HepG2 (cell line): ENCODE results near the gene IRF1. TPM values are rescaled to one million over a fixed set of nuclear protein-coding genes. Genes with fewer than 3 reads are reported as not detected.

ENCODE experiments used
- CEBPB ChIP-seq: IDR thresholded peaks from 2 replicates; pipeline ENCODE4 v1.6.1; 2011; ENCODE audit warnings: low read depth, low read length, improper control_type of control experiment, borderline replicate concordance
- DNMT1 ChIP-seq: sonication (generic); formaldehyde crosslinking; IDR thresholded peaks from 2 replicates; pipeline ENCODE4 v1.5.1; 2020; ENCODE audit warnings: mild to moderate bottlenecking, missing genetic modification reagents
- EEA1 ChIP-seq: sonication (generic); formaldehyde crosslinking; IDR thresholded peaks from 2 replicates; pipeline ENCODE4 v1.5.1; 2020; ENCODE audit warnings: mild to moderate bottlenecking, missing genetic modification reagents, borderline replicate concordance
- GFI1 ChIP-seq: sonication (generic); formaldehyde crosslinking; IDR thresholded peaks from 2 replicates; pipeline ENCODE4 v1.5.0; 2020; ENCODE audit warnings: missing genetic modification reagents, mild to moderate bottlenecking, borderline replicate concordance
- HIVEP1 ChIP-seq: sonication (generic); formaldehyde crosslinking; IDR thresholded peaks from 2 replicates; pipeline ENCODE4 v1.4.0; 2020; ENCODE audit warnings: mild to moderate bottlenecking, missing genetic modification reagents
- HMG20B ChIP-seq: conservative IDR thresholded peaks from 2 replicates; pipeline ENCODE4 v1.6.1; 2016; ENCODE audit warnings: missing genetic modification reagents, missing compliant biosample characterization
- JARID2 ChIP-seq: sonication (generic); formaldehyde crosslinking; IDR thresholded peaks from 2 replicates; pipeline ENCODE4 v1.8.1; 2023; ENCODE audit warnings: missing genetic modification reagents, inconsistent platforms; ENCODE audit not compliant: insufficient replicate concordance
- MAFF ChIP-seq: IDR thresholded peaks from 2 replicates; pipeline ENCODE4 v1.6.1; 2011; ENCODE audit warnings: low read depth, low read length, improper control_type of control experiment
- MAFK ChIP-seq, 2 experiments: IDR thresholded peaks in 1 of 2; conservative IDR thresholded peaks in 1 of 2; 2 replicates each; pipeline ENCODE4 v1.6.1; 2011; ENCODE audit warnings: improper control_type of control experiment in 2 of 2, low read length in 2 of 2
- MXI1 ChIP-seq: IDR thresholded peaks from 3 replicates; pipeline ENCODE4 v1.6.1; 2012; ENCODE audit warnings: low read depth, low read length, inconsistent platforms, borderline replicate concordance
- PRMT3 ChIP-seq: sonication (generic); formaldehyde crosslinking; IDR thresholded peaks from 2 replicates; pipeline ENCODE4 v1.8.1; 2022; ENCODE audit warnings: low read depth, mild to moderate bottlenecking, moderate library complexity, missing genetic modification reagents, borderline replicate concordance
- SETDB1 ChIP-seq: sonication (generic); formaldehyde crosslinking; IDR thresholded peaks from 2 replicates; pipeline ENCODE4 v1.5.1; 2020; ENCODE audit warnings: missing genetic modification reagents, mild to moderate bottlenecking, borderline replicate concordance
- SP5 ChIP-seq: IDR thresholded peaks from 2 replicates; pipeline ENCODE4 v1.6.1; 2016; ENCODE audit warnings: low read depth, borderline replicate concordance
- TBX3 ChIP-seq: fragments of 450-650 bp; IDR thresholded peaks from 2 replicates; pipeline ENCODE4 v1.6.1; 2017; ENCODE audit warnings: antibody characterized with exemption, mild to moderate bottlenecking, inconsistent platforms, borderline replicate concordance
- THYN1 ChIP-seq: sonication (generic); formaldehyde crosslinking; IDR thresholded peaks from 2 replicates; pipeline ENCODE4 v1.8.1; 2023; ENCODE audit warnings: low read depth, mild to moderate bottlenecking, moderate library complexity, missing genetic modification reagents, borderline replicate concordance
- ZBTB1 ChIP-seq: sonication (generic); formaldehyde crosslinking; IDR thresholded peaks from 2 replicates; pipeline ENCODE4 v1.4.0; 2020; ENCODE audit warnings: missing genetic modification reagents, borderline replicate concordance
- ZNF207 ChIP-seq: fragments of 450-650 bp; IDR thresholded peaks from 2 replicates; pipeline ENCODE4 v1.6.1; 2016; ENCODE audit warnings: antibody characterized with exemption, borderline replicate concordance
- ZNF331 ChIP-seq: sonication (generic); formaldehyde crosslinking; IDR thresholded peaks from 2 replicates; pipeline ENCODE4 v1.4.0; 2020; ENCODE audit warnings: missing genetic modification reagents
- ZNF652 ChIP-seq: IDR thresholded peaks from 2 replicates; pipeline ENCODE4 v1.6.1; 2016; ENCODE audit warnings: low read depth, borderline replicate concordance
- ZNF660 ChIP-seq: sonication (generic); formaldehyde crosslinking; IDR thresholded peaks from 2 replicates; pipeline ENCODE4 v1.5.1; 2020; ENCODE audit warnings: mild to moderate bottlenecking, low read depth, missing genetic modification reagents, borderline replicate concordance
- ZNF780A ChIP-seq: sonication (generic); formaldehyde crosslinking; IDR thresholded peaks from 2 replicates; pipeline ENCODE4 v1.8.0; 2022; ENCODE audit warnings: mild to moderate bottlenecking, missing genetic modification reagents, moderate library complexity
- ZSCAN9 ChIP-seq: IDR thresholded peaks from 2 replicates; pipeline ENCODE4 v1.6.1; 2016; ENCODE audit warnings: borderline replicate concordance
- polyA plus RNA-seq, 8 experiments: library from polyadenylated mRNA; depleted of rRNA in 3 of 8; stranded (reverse) in 7 of 8; unstranded in 1 of 8; fragments of >200 nt; fragmentation: Illumina TruSeq in 4 of 8; extraction: Trizol in 4 of 8; gene quantifications; 2 replicates each; pipeline versions ENCODE4 v1.2.1 to v1.2.3, GENCODE V29; 2011 to 2016; ENCODE audit warnings: low read depth in 4 of 8, missing spikeins in 1 of 8, mixed read lengths in 1 of 8; ENCODE audit not compliant: insufficient read depth in 1 of 8
- total RNA-seq, 5 experiments: library from RNA; depleted of rRNA; stranded (reverse); fragments of >200 nt; fragmentation: Illumina TruSeq; extraction: Trizol; gene quantifications; 2 replicates each; pipeline ENCODE4 v1.2.3, GENCODE V29; 2016; ENCODE audit warnings: low read depth in 1 of 5
- TF ChIP-seq, protein P1 (sequence below): sonication (generic); formaldehyde crosslinking; conservative IDR thresholded peaks from 2 replicates; pipeline ENCODE4 v1.4.0; 2020; ENCODE audit warnings: missing genetic modification reagents
- TF ChIP-seq, protein P2 (sequence below): sonication (generic); formaldehyde crosslinking; IDR thresholded peaks from 2 replicates; pipeline ENCODE4 v1.5.1; 2020; ENCODE audit warnings: mild to moderate bottlenecking, missing genetic modification reagents
- TF ChIP-seq, protein P3 (sequence below): sonication (generic); formaldehyde crosslinking; IDR thresholded peaks from 2 replicates; pipeline ENCODE4 v1.8.1; 2023; ENCODE audit warnings: mild to moderate bottlenecking, missing genetic modification reagents, borderline replicate concordance

Gene IRF1
- total and polyA plus RNA-seq, 2 of the 13 experiments (the other 11 are each of a cell fraction or from before 2014, with no cell fraction given), result 4.1 to 8.8 TPM

DNA sequence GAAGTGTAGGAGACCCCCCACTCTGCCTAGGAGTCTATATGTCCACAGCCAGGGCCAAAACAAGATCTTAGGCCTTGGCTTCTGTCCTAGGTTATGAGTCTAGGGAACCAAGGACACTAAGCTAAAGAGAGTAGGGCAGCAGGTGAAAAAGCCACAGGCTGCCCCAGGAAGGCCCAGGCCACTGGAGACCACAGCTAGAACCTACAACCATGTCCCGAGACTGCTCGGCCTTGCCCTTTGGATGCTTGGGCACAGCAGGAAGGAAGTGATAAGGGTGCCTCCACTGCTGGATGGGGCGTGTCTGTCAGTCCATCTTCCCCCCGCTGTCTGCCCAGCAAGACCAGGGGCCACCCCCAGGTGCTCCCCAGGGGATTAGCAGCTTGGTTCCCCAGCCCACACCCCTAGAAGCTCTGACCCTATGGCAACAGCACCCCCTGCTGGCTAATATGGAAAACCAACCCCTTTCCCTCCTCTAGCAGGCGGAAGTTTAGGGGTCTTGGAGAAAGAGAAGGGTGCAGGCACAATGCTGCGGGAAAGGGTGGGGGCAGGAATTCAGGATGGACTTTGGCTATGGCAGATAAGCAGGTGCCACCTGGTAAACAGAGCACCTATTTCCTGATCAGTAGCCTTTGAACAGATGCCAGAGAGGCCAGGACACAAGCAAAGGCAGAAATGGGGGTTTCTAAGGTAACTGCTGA lies 10.5 kb upstream of the IRF1 start (continued):
- TF ChIP-seq TBX3, result peak; percentile 98
- TF ChIP-seq SP5, result peak; percentile 60; the same call in 1 of the 2 replicates
- TF ChIP-seq PRMT3 (CRISPR knock-in tag), result no peak
- no peak for TF ChIP-seq ZSCAN9
- TF ChIP-seq, protein P1, sequence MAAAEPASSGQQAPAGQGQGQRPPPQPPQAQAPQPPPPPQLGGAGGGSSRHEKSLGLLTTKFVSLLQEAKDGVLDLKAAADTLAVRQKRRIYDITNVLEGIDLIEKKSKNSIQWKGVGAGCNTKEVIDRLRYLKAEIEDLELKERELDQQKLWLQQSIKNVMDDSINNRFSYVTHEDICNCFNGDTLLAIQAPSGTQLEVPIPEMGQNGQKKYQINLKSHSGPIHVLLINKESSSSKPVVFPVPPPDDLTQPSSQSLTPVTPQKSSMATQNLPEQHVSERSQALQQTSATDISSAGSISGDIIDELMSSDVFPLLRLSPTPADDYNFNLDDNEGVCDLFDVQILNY (CRISPR knock-in tag), result no peak
- no peak for TF ChIP-seq MXI1
- no peak for TF ChIP-seq MAFF
- peak; percentile 31; the same call in 1 of the 2 replicates for TF ChIP-seq ZNF331
- TF ChIP-seq, protein P2, sequence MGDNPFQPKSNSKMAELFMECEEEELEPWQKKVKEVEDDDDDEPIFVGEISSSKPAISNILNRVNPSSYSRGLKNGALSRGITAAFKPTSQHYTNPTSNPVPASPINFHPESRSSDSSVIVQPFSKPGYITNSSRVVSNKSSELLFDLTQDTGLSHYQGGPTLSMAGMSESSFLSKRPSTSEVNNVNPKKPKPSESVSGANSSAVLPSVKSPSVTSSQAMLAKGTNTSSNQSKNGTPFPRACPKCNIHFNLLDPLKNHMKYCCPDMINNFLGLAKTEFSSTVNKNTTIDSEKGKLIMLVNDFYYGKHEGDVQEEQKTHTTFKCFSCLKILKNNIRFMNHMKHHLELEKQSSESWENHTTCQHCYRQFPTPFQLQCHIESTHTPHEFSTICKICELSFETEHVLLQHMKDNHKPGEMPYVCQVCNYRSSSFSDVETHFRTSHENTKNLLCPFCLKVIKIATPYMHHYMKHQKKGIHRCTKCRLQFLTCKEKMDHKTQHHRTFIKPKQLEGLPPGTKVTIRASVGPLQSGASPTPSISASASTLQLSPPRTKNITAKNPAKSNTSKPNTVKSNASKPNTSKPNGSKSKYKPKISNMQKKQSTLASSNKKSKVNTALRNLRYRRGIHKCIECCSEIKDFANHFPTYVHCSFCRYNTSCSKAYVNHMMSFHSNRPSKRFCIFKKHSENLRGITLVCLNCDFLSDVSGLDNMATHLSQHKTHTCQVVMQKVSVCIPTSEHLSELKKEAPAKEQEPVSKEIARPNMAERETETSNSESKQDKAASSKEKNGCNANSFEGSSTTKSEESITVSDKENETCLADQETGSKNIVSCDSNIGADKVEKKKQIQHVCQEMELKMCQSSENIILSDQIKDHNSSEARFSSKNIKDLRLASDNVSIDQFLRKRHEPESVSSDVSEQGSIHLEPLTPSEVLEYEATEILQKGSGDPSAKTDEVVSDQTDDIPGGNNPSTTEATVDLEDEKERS (CRISPR knock-in tag), result peak; percentile 64; the same call in 1 of the 2 replicates
- no peak for TF ChIP-seq THYN1 (CRISPR knock-in tag)
- no peak for TF ChIP-seq HIVEP1
- TF ChIP-seq MAFK (conservative IDR thresholded peaks at IDR 0.05 in 1 of 2, IDR thresholded peaks at IDR 0.05 in 1 of 2; ENCODE audit: low read length in 2 of 2), result no peak
- no peak for TF ChIP-seq ZNF660 (CRISPR knock-in tag)
- no peak for TF ChIP-seq CEBPB
- no peak for TF ChIP-seq JARID2
- TF ChIP-seq ZNF207, result no peak
- TF ChIP-seq ZNF780A (CRISPR knock-in tag), result no peak
- no peak for TF ChIP-seq ZBTB1 (CRISPR knock-in tag)
- no peak for TF ChIP-seq DNMT1 (CRISPR knock-in tag)
- TF ChIP-seq GFI1 (CRISPR knock-in tag), result 0 out of 2 replicates have a peak, but pooled peaks have one; percentile 29
- 0 out of 2 replicates have a peak, but pooled peaks have one; percentile 18 for TF ChIP-seq ZNF652 (CRISPR knock-in tag)
- no peak; the same call in 1 of the 2 replicates for TF ChIP-seq EEA1
- TF ChIP-seq, protein P3, sequence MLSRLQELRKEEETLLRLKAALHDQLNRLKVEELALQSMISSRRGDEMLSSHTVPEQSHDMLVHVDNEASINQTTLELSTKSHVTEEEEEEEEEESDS, result peak; percentile 46; the same call in 1 of the 2 replicates
- TF ChIP-seq SETDB1, result no peak
- TF ChIP-seq HMG20B (CRISPR knock-in tag), result no peak
